A673 (cell line): ENCODE results near the gene PGAP3. TPM values are rescaled to one million over a fixed set of nuclear protein-coding genes. Genes with fewer than 3 reads are reported as not detected.
"Not testable (repeated sequence)": the region's sequence is repeated elsewhere in the genome, so short reads cannot be mapped to it uniquely, and the experiment has no call there.

ENCODE experiments used
- BruUV-seq: library from RNA; stranded (reverse); fragments of 400-500 nt; replicated peaks from 2 replicates; lab custom pipeline; 2021; lab: Mats Ljungman, UMichigan
- CTCF ChIA-PET: fragments of 300-600 bp; sonication (Branson Sonifier 250); formaldehyde crosslinking; loops from one replicate; lab custom pipeline; 2022; ENCODE audit warnings: antibody characterized with exemption; lab: Charles Lee
- POLR2A ChIA-PET: fragments of 300-600 bp; sonication (Branson Sonifier 250); formaldehyde crosslinking; loops from one replicate; lab custom pipeline; 2022; ENCODE audit warnings: antibody characterized with exemption; ENCODE audit not compliant: low non-redundant PET; lab: Charles Lee
- DNase-seq: peaks from one replicate; pipeline ENCODE4 v3.0.0-alpha.2; 2015; ENCODE audit warnings: low spot score
- H3K27ac ChIP-seq: fragments of 200-600 bp; sonication (generic); 2 replicates; pipeline ENCODE4 v1.5.1; 2016; ENCODE audit warnings: mixed run types, low read depth, mild to moderate bottlenecking, mixed read lengths, antibody characterized with exemption, low read length; ENCODE audit not compliant: poor library complexity, severe bottlenecking
- H3K27me3 ChIP-seq: fragments of 200-600 bp; sonication (generic); replicated peaks from 2 replicates; pipeline ENCODE4 v1.6.1; 2017; ENCODE audit warnings: mixed run types, low read depth, mild to moderate bottlenecking, mixed read lengths, antibody characterized with exemption, low read length; ENCODE audit not compliant: insufficient read depth, poor library complexity
- H3K36me3 ChIP-seq: fragments of 200-600 bp; sonication (generic); 2 replicates; pipeline ENCODE4 v1.6.1; 2016; ENCODE audit warnings: mixed run types, mild to moderate bottlenecking, mixed read lengths, antibody characterized with exemption, low read length; ENCODE audit not compliant: insufficient read depth, poor library complexity, severe bottlenecking
- H3K4me1 ChIP-seq: fragments of 200-600 bp; sonication (generic); 2 replicates; pipeline ENCODE4 v1.6.1; 2017; ENCODE audit warnings: mixed run types, mild to moderate bottlenecking, mixed read lengths, antibody characterized with exemption, low read length; ENCODE audit not compliant: insufficient read depth, poor library complexity, severe bottlenecking
- H3K4me3 ChIP-seq: fragments of 200-600 bp; sonication (generic); 2 replicates; pipeline ENCODE4 v1.5.1; 2016; ENCODE audit warnings: low read depth, mixed run types, mild to moderate bottlenecking, mixed read lengths, low read length; ENCODE audit not compliant: poor library complexity, severe bottlenecking
- H3K9me3 ChIP-seq: fragments of 200-600 bp; sonication (generic); 2 replicates; pipeline ENCODE4 v1.6.1; 2016; ENCODE audit warnings: mixed run types, low read depth, mild to moderate bottlenecking, mixed read lengths, antibody characterized with exemption, low read length; ENCODE audit not compliant: poor library complexity, severe bottlenecking
- EZH2 ChIP-seq: fragments of 200-600 bp; sonication (generic); IDR thresholded peaks from 2 replicates; pipeline ENCODE4 v1.6.1; 2017; ENCODE audit warnings: borderline replicate concordance, low read depth, mild to moderate bottlenecking, mixed read lengths, antibody characterized with exemption, low read length; ENCODE audit not compliant: poor library complexity, severe bottlenecking
- intact Hi-C: fragments of 100-400 bp; cut with micrococcal nuclease; formaldehyde crosslinking; loops from one replicate; pipeline ENCODE4 v1.10.0; 2022; ENCODE audit not compliant: unreplicated experiment
- total RNA-seq: library from RNA; stranded (reverse); gene quantifications from 2 replicates; pipeline ENCODE4 v1.2.3, GENCODE V29; 2021
- TF ChIP-seq, protein P1 (sequence below): fragments of 300-800, 200-600 bp; sonication (generic); conservative IDR thresholded peaks from 2 replicates; pipeline ENCODE4 v1.5.1; 2017; ENCODE audit warnings: low read depth, mild to moderate bottlenecking, antibody characterized with exemption, low read length, moderate library complexity, mixed read lengths

The PGAP3 gene
- total RNA-seq, 1 experiment from 2014 or later = 3.6 TPM

DNA sequence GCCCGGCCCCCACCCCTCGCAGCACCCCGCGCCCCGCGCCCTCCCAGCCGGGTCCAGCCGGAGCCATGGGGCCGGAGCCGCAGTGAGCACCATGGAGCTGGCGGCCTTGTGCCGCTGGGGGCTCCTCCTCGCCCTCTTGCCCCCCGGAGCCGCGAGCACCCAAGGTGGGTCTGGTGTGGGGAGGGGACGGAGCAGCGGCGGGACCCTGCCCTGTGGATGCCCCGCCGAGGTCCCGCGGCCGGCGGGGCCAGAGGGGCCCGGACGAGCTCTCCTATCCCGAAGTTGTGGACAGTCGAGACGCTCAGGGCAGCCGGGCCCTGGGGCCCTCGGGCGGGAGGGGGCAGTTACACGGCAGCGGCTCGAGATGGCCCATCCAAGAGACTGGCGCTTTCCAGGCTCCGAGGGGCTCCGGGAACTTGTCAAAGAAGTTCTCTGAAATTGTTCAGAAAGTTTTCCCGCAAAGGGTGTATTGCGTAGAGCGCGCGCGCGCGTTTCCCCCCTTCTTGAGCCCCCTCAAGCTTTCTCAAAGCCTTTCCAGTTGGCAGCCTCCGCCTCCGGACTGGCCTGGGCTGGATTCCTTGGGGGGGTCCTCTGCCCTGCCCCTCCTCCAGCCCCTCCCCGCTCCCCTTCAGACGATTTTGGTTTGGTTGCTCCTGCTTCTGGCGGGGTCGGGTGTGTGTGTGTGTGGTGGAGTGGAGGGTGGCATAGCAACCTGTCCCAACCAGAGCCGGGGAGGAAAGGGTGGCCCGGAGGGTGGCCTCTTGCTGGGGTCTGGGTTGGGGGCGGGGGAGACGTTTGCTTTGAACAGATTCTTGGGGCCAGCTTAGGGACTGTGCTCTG lies 12.5 kb upstream of the PGAP3 start:
- intact Hi-C loops = no loop called here
- Histone ChIP-seq H3K4me3 (peak overlapping the region; percentile 70), H3K36me3 (no peaks in the 10 kb centered on the region), H3K4me1 (no peaks in the 10 kb centered on the region), H3K9me3 (no peaks in the 10 kb centered on the region), H3K27me3 (no peaks in the 10 kb centered on the region), H3K27ac (peak overlapping the region; percentile 61)
- BruUV-seq = no TSS peak
- ChIA-PET POLR2A (interaction anchor here (0.6 kb wide), 2 partner anchors 13 to 29 kb away, joined by 3 read pairs; partner anchors contain the start of gene PGAP3), CTCF (interaction anchor here (0.6 to 1.2 kb wide), 3 partner anchors 30 to 81 kb away, joined by 3 read pairs; partner anchors contain the start of gene MIEN1)
- DNase-seq = peak; percentile 12
- no peak for TF ChIP-seq EZH2
- TF ChIP-seq, protein P1, sequence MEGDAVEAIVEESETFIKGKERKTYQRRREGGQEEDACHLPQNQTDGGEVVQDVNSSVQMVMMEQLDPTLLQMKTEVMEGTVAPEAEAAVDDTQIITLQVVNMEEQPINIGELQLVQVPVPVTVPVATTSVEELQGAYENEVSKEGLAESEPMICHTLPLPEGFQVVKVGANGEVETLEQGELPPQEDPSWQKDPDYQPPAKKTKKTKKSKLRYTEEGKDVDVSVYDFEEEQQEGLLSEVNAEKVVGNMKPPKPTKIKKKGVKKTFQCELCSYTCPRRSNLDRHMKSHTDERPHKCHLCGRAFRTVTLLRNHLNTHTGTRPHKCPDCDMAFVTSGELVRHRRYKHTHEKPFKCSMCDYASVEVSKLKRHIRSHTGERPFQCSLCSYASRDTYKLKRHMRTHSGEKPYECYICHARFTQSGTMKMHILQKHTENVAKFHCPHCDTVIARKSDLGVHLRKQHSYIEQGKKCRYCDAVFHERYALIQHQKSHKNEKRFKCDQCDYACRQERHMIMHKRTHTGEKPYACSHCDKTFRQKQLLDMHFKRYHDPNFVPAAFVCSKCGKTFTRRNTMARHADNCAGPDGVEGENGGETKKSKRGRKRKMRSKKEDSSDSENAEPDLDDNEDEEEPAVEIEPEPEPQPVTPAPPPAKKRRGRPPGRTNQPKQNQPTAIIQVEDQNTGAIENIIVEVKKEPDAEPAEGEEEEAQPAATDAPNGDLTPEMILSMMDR = no peak

DNA sequence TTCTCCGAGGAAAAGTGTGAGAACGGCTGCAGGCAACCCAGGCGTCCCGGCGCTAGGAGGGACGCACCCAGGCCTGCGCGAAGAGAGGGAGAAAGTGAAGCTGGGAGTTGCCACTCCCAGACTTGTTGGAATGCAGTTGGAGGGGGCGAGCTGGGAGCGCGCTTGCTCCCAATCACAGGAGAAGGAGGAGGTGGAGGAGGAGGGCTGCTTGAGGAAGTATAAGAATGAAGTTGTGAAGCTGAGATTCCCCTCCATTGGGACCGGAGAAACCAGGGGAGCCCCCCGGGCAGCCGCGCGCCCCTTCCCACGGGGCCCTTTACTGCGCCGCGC lies 11.9 kb upstream of the PGAP3 start, which contains the start of gene ERBB2:
Gene ERBB2, plus strand, starts transcription at position 247 of the 330 bp plus-strand sequence. CDS start 175 bp downstream, outside the sequence.
- H3K4me1 ChIP-seq = no peaks in the 10 kb centered on the region
- H3K27ac ChIP-seq = peak within 1 kb of the TSS; percentile 61
- TF ChIP-seq EZH2 = no peak
- TF ChIP-seq, protein P1 = no peak
- ChIA-PET POLR2A (interaction anchor here (0.6 kb wide), 1 partner anchor 12 kb away, joined by 3 read pairs; the partner anchor contains the start of gene PGAP3), CTCF (interaction anchor here (0.6 to 1.2 kb wide), 4 partner anchors 28 to 81 kb away, joined by 3 read pairs; partner anchors contain the start of gene MIEN1)
- DNase-seq = peak; percentile 66
- H3K36me3 ChIP-seq = no peaks in the 10 kb centered on the region
- intact Hi-C loops = no loop called here
- no TSS peak for BruUV-seq
- peak within 1 kb of the TSS; percentile 70 for H3K4me3 ChIP-seq
- H3K27me3 ChIP-seq = no peaks in the 10 kb centered on the region
- no peaks in the 10 kb centered on the region for H3K9me3 ChIP-seq

DNA sequence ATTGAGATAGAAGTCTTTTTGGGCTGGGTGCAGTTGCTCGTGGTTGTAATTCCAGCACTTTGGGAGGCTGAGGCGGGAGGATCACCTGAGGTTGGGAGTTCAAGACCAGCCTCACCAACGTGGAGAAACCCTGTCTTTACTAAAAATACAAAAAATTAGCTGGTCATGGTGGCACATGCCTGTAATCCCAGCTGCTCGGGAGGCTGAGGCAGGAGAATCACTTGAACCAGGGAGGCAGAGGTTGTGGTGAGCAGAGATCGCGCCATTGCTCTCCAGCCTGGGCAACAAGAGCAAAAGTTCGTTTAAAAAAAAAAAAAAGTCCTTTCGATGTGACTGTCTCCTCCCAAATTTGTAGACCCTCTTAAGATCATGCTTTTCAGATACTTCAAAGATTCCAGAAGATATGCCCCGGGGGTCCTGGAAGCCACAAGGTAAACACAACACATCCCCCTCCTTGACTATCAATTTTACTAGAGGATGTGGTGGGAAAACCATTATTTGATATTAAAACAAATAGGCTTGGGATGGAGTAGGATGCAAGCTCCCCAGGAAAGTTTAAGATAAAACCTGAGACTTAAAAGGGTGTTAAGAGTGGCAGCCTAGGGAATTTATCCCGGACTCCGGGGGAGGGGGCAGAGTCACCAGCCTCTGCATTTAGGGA lies 11.4 kb upstream of the PGAP3 start:
- POLR2A ChIA-PET, H3K27me3 ChIP-seq, H3K9me3 ChIP-seq, BruUV-seq, DNase-seq, intact Hi-C loops, H3K36me3 ChIP-seq, H3K4me1 ChIP-seq: not testable (repeated sequence)
- Histone ChIP-seq H3K4me3 (peak overlapping the region; percentile 70), H3K27ac (peak overlapping the region; percentile 61)
- CTCF ChIA-PET = interaction anchor here (0.7 to 1.2 kb wide), 3 partner anchors 27 to 78 kb away, joined by 3 read pairs; partner anchors contain the start of gene MIEN1
